Naive thymus-derived CD8-positive, alpha-beta T cell (primary cell): ENCODE measurements around the gene SLC22A25. TPM values are rescaled to one million over a fixed set of nuclear protein-coding genes. Genes with fewer than 3 reads are reported as not detected.

Experiments
- ATAC-seq, 2 donors: fragments of 150-1000 bp; cut with Tn5 transposase in 1 of 2; sonication (Bioruptor Pico), chemical (Tn5 transposase) in 1 of 2; 1 replicate in 1 of 2; 2 replicates in 1 of 2; pipeline ENCODE4 v1.10.0; 2021; ENCODE audit warnings: mild to moderate bottlenecking in 2 of 2, moderate library complexity in 2 of 2
- POLR2A ChIA-PET: fragments of 350-600 bp; sonication (Branson Sonifier 250); formaldehyde crosslinking; loops from one replicate; lab custom pipeline; 2021; ENCODE audit warnings: antibody characterized with exemption; lab: Charles Lee
- DNase-seq, 10 donors: peaks; one replicate each; pipeline versions ENCODE4 v3.0.0 to v3.0.0-alpha.2; 2020 to 2022
- H3K27ac Mint-ChIP-seq, 10 donors: one replicate each; pipeline ENCODE4 v1.8.0; 2020 to 2022; ENCODE audit warnings: mild to moderate bottlenecking in 10 of 10, mixed read lengths in 10 of 10, moderate library complexity in 4 of 10, inconsistent platforms in 1 of 10
- H3K27me3 Mint-ChIP-seq, 5 donors: one replicate each; pipeline ENCODE4 v1.8.0; 2021 to 2022; ENCODE audit warnings: mixed read lengths in 5 of 5
- H3K36me3 Mint-ChIP-seq, 3 donors: one replicate each; pipeline ENCODE4 v1.8.0; 2020 to 2022; ENCODE audit warnings: mixed read lengths in 3 of 3, mild to moderate bottlenecking in 2 of 3, inconsistent platforms in 1 of 3
- H3K4me1 Mint-ChIP-seq, 4 donors: one replicate each; pipeline ENCODE4 v1.8.0; 2021 to 2022; ENCODE audit warnings: mixed read lengths in 4 of 4
- H3K4me3 Mint-ChIP-seq, 10 donors: one replicate each; pipeline ENCODE4 v1.8.0; 2020 to 2022; ENCODE audit warnings: mild to moderate bottlenecking in 10 of 10, mixed read lengths in 10 of 10, moderate library complexity in 6 of 10, inconsistent platforms in 1 of 10
- H3K9me3 Mint-ChIP-seq, 9 donors: one replicate each; pipeline ENCODE4 v1.8.0; 2020 to 2022; ENCODE audit warnings: mixed read lengths in 9 of 9, mild to moderate bottlenecking in 3 of 9, inconsistent platforms in 1 of 9, moderate library complexity in 1 of 9
- polyA plus RNA-seq, 3 donors: library from polyadenylated mRNA; unstranded; fragments of 300-500 nt; fragmentation: Illumina TruSeq; gene quantifications; one replicate each; pipeline ENCODE4 v1.2.3, GENCODE V29; 2021
- total RNA-seq, 8 experiments: library from RNA in 2 of 8; stranded (reverse) in 2 of 8; gene quantifications; one replicate each; pipeline ENCODE4 v1.2.3 and lab custom pipeline; 2021 to 2026

The SLC22A25 gene
- total RNA-seq (not detected), polyA plus RNA-seq (not detected), total RNA-seq (lab: John Stamatoyannopoulos, UW) (0 to 0.08 (median 0) reads per million in 6 experiments)

GRCh38 chr11:63243533-63243932 lies at the start of gene SLC22A25:
SLC22A25 (minus strand) TSS chr11:63243599; CDS start chr11:63229652, 13,947 bp downstream.
- POLR2A ChIA-PET = no interaction called here
- peak within 1 kb of the TSS in 4 of 10 donors; percentile 13 to 71 (median 46) for H3K27ac Mint-ChIP-seq
- H3K9me3 Mint-ChIP-seq = peaks cover 0 to 2% (median 0%) of the 10 kb centered on the region in 9 donors
- H3K27me3 Mint-ChIP-seq = peaks cover 3 to 22% (median 19%) of the 10 kb centered on the region in 5 donors
- no peaks in the 10 kb centered on the region for H3K36me3 Mint-ChIP-seq
- H3K4me1 Mint-ChIP-seq = peaks cover 7 to 20% (median 18%) of the 10 kb centered on the region in 4 donors
- peak within 1 kb of the TSS in 3 of 10 donors; percentile 25 to 59 (median 40) for H3K4me3 Mint-ChIP-seq
- DNase-seq (no peak), ATAC-seq (no peak)

GRCh38 chr11:63290285-63290684 lies 46.9 kb upstream of the SLC22A25 start:
- no peak for DNase-seq
- Mint-ChIP-seq H3K4me1 (no peaks in the 10 kb centered on the region), H3K4me3 (no peak overlapping the region)

GRCh38 chr11:63289658-63290057 lies 46.3 kb upstream of the SLC22A25 start:
- H3K4me1 Mint-ChIP-seq = no peaks in the 10 kb centered on the region
- H3K27me3 Mint-ChIP-seq = peaks cover 16 to 41% (median 26%) of the 10 kb centered on the region in 5 donors
- peaks cover 7 to 42% (median 19%) of the 10 kb centered on the region in 9 donors for H3K9me3 Mint-ChIP-seq
- peaks cover 0 to 21% (median 2%) of the 10 kb centered on the region in 3 donors for H3K36me3 Mint-ChIP-seq
- no peak overlapping the region for H3K4me3 Mint-ChIP-seq
- POLR2A ChIA-PET = interaction anchor here (0.6 kb wide), 1 partner anchor 621 kb away, joined by 7 read pairs; no protein-coding TSS in a partner anchor
- DNase-seq (no peak), ATAC-seq (no peak)
- no peak overlapping the region for H3K27ac Mint-ChIP-seq

More at GRCh38 chr11:63290285-63290684, 46.9 kb upstream of the SLC22A25 start:
- H3K27ac Mint-ChIP-seq = no peak overlapping the region
- peaks cover 0 to 23% (median 2%) of the 10 kb centered on the region in 3 donors for H3K36me3 Mint-ChIP-seq
- peaks cover 10 to 41% (median 24%) of the 10 kb centered on the region in 5 donors for H3K27me3 Mint-ChIP-seq
- POLR2A ChIA-PET = no interaction called here
- no peak for ATAC-seq
- H3K9me3 Mint-ChIP-seq = peaks cover 7 to 45% (median 24%) of the 10 kb centered on the region in 9 donors

- Mint-ChIP-seq H3K4me1 (no peaks in the 10 kb centered on the region), H3K27me3 (peaks cover 23 to 59% (median 45%) of the 10 kb centered on the region in 5 donors), H3K36me3 (peaks cover 0 to 4% (median 0%) of the 10 kb centered on the region in 3 donors), H3K9me3 (peaks cover 0 to 18% (median 2%) of the 10 kb centered on the region in 9 donors), H3K4me3 (no peak overlapping the region), H3K27ac (no peak overlapping the region)
- DNase-seq (no peak), ATAC-seq (no peak)
- POLR2A ChIA-PET = no interaction called here
These were observed 39.2 kb upstream of the SLC22A25 start for GRCh38 chr11:63282579-63282978.

GRCh38 chr11:63280920-63281319 lies 37.5 kb upstream of the SLC22A25 start:
- DNase-seq = no peak
- no peak overlapping the region for H3K4me3 Mint-ChIP-seq
- H3K27me3 Mint-ChIP-seq = peaks cover 19 to 52% (median 38%) of the 10 kb centered on the region in 5 donors
- POLR2A ChIA-PET = no interaction called here
- peaks cover 0 to 4% (median 0%) of the 10 kb centered on the region in 3 donors for H3K36me3 Mint-ChIP-seq
- no peak overlapping the region for H3K27ac Mint-ChIP-seq
- peaks cover 0 to 5% (median 0%) of the 10 kb centered on the region in 9 donors for H3K9me3 Mint-ChIP-seq
- no peaks in the 10 kb centered on the region for H3K4me1 Mint-ChIP-seq
- ATAC-seq = no peak

- Mint-ChIP-seq H3K27me3 (peaks cover 4 to 26% (median 11%) of the 10 kb centered on the region in 5 donors), H3K27ac (no peak overlapping the region), H3K9me3 (peaks cover 0 to 8% (median 0%) of the 10 kb centered on the region in 9 donors), H3K4me3 (no peak overlapping the region), H3K36me3 (no peaks in the 10 kb centered on the region), H3K4me1 (no peaks in the 10 kb centered on the region)
- DNase-seq (peak in 1 of 10 donors; percentile 1), ATAC-seq (no peak)
- POLR2A ChIA-PET = no interaction called here
These were observed 34.0 kb upstream of the SLC22A25 start for GRCh38 chr11:63277345-63277943.

GRCh38 chr11:63274776-63275175 lies 31.4 kb upstream of the SLC22A25 start:
- ATAC-seq (no peak), DNase-seq (no peak)
- Mint-ChIP-seq H3K4me1 (no peaks in the 10 kb centered on the region), H3K27me3 (peaks cover 4 to 19% (median 9%) of the 10 kb centered on the region in 5 donors), H3K9me3 (peaks cover 0 to 8% (median 0%) of the 10 kb centered on the region in 9 donors), H3K4me3 (no peak overlapping the region), H3K27ac (no peak overlapping the region), H3K36me3 (no peaks in the 10 kb centered on the region)
- POLR2A ChIA-PET = no interaction called here

GRCh38 chr11:63273685-63274084 lies 30.3 kb upstream of the SLC22A25 start:
- Mint-ChIP-seq H3K27me3 (peaks cover 4 to 19% (median 10%) of the 10 kb centered on the region in 5 donors), H3K4me3 (no peak overlapping the region), H3K9me3 (peaks cover 0 to 8% (median 0%) of the 10 kb centered on the region in 9 donors), H3K27ac (no peak overlapping the region), H3K4me1 (no peaks in the 10 kb centered on the region), H3K36me3 (no peaks in the 10 kb centered on the region)
- ATAC-seq = no peak
- DNase-seq = no peak
- POLR2A ChIA-PET = no interaction called here

- no peak overlapping the region for H3K4me3 Mint-ChIP-seq
- DNase-seq (no peak), ATAC-seq (no peak)
- peaks cover 0 to 7% (median 0%) of the 10 kb centered on the region in 9 donors for H3K9me3 Mint-ChIP-seq
- H3K4me1 Mint-ChIP-seq = no peaks in the 10 kb centered on the region
- POLR2A ChIA-PET = no interaction called here
- H3K36me3 Mint-ChIP-seq = no peaks in the 10 kb centered on the region
- peaks cover 0 to 49% (median 28%) of the 10 kb centered on the region in 5 donors for H3K27me3 Mint-ChIP-seq
- H3K27ac Mint-ChIP-seq = no peak overlapping the region
These were observed 19.1 kb upstream of the SLC22A25 start for GRCh38 chr11:63262547-63262946.

GRCh38 chr11:63251312-63251711 lies 7.9 kb upstream of the SLC22A25 start:
- Mint-ChIP-seq H3K27me3 (peaks cover 0 to 16% (median 11%) of the 10 kb centered on the region in 5 donors), H3K4me1 (no peaks in the 10 kb centered on the region), H3K9me3 (peaks cover 0 to 5% (median 0%) of the 10 kb centered on the region in 9 donors), H3K27ac (no peak overlapping the region), H3K4me3 (no peak overlapping the region), H3K36me3 (no peaks in the 10 kb centered on the region)
- POLR2A ChIA-PET = no interaction called here
- ATAC-seq = no peak
- no peak for DNase-seq

GRCh38 chr11:63250162-63251050 lies 7.0 kb upstream of the SLC22A25 start:
- no peaks in the 10 kb centered on the region for H3K36me3 Mint-ChIP-seq
- no peaks in the 10 kb centered on the region for H3K9me3 Mint-ChIP-seq
- DNase-seq (no peak), ATAC-seq (no peak)
- H3K4me1 Mint-ChIP-seq = no peaks in the 10 kb centered on the region
- POLR2A ChIA-PET = no interaction called here
- H3K27me3 Mint-ChIP-seq = peaks cover 2 to 20% (median 12%) of the 10 kb centered on the region in 5 donors
- H3K4me3 Mint-ChIP-seq = no peak overlapping the region
- no peak overlapping the region for H3K27ac Mint-ChIP-seq

GRCh38 chr11:63248966-63249365 lies 5.6 kb upstream of the SLC22A25 start:
- ATAC-seq = no peak
- Mint-ChIP-seq H3K36me3 (no peaks in the 10 kb centered on the region), H3K4me3 (no peak overlapping the region), H3K4me1 (peaks cover 0 to 1% (median 0%) of the 10 kb centered on the region in 4 donors), H3K27ac (no peak overlapping the region), H3K27me3 (peaks cover 3 to 24% (median 21%) of the 10 kb centered on the region in 5 donors), H3K9me3 (no peaks in the 10 kb centered on the region)
- DNase-seq = no peak
- POLR2A ChIA-PET = no interaction called here
